Amniotic stem cell (primary cell): ENCODE results near the gene SYNJ2.
A peak's percentile ranks its signal among the peaks of the same experiment; 100 is the strongest.
"Not testable (repeated sequence)": the region's sequence is repeated elsewhere in the genome, so short reads cannot be mapped to it uniquely, and the experiment has no call there.

Source experiments
- DNase-seq: peaks from one replicate; lab custom pipeline; 2025; lab: John Stamatoyannopoulos, UW

Gene SYNJ2, protein sequence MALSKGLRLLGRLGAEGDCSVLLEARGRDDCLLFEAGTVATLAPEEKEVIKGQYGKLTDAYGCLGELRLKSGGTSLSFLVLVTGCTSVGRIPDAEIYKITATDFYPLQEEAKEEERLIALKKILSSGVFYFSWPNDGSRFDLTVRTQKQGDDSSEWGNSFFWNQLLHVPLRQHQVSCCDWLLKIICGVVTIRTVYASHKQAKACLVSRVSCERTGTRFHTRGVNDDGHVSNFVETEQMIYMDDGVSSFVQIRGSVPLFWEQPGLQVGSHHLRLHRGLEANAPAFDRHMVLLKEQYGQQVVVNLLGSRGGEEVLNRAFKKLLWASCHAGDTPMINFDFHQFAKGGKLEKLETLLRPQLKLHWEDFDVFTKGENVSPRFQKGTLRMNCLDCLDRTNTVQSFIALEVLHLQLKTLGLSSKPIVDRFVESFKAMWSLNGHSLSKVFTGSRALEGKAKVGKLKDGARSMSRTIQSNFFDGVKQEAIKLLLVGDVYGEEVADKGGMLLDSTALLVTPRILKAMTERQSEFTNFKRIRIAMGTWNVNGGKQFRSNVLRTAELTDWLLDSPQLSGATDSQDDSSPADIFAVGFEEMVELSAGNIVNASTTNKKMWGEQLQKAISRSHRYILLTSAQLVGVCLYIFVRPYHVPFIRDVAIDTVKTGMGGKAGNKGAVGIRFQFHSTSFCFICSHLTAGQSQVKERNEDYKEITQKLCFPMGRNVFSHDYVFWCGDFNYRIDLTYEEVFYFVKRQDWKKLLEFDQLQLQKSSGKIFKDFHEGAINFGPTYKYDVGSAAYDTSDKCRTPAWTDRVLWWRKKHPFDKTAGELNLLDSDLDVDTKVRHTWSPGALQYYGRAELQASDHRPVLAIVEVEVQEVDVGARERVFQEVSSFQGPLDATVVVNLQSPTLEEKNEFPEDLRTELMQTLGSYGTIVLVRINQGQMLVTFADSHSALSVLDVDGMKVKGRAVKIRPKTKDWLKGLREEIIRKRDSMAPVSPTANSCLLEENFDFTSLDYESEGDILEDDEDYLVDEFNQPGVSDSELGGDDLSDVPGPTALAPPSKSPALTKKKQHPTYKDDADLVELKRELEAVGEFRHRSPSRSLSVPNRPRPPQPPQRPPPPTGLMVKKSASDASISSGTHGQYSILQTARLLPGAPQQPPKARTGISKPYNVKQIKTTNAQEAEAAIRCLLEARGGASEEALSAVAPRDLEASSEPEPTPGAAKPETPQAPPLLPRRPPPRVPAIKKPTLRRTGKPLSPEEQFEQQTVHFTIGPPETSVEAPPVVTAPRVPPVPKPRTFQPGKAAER (N-terminal part only)

GRCh38 chr6:157981395-157982101, at the start of gene SYNJ2:
Gene SYNJ2 (plus strand): TSS chr6:157981863. CDS start chr6:157981962, 99 bp downstream.
- peak; percentile 63 for DNase-seq

GRCh38 chr6:157935786-157936185, 45.9 kb upstream of the SYNJ2 start:
- DNase-seq: no peak

DNA sequence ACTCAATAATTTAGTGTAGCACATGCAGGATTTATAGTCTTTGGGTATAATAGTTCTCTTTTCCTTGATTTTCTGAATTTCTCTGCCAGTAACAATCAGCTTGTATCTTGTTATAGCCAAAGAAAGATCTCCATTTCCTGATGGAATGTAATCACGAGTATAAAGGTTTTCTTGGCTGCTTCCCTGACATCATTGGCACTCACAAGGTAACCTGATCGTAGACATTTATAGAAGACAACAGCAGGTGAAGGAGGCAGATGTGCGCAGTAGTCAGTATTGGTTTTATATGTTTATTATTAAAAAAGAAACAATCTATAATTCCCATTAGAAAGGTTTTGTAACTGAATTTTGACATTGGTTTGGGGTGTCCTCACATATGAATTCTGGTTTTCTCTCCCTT, 44.3 kb upstream of the SYNJ2 start:
- no peak for DNase-seq

- no peak for DNase-seq
These were observed 43.7 kb upstream of the SYNJ2 start for GRCh38 chr6:157937916-157938315.

DNA sequence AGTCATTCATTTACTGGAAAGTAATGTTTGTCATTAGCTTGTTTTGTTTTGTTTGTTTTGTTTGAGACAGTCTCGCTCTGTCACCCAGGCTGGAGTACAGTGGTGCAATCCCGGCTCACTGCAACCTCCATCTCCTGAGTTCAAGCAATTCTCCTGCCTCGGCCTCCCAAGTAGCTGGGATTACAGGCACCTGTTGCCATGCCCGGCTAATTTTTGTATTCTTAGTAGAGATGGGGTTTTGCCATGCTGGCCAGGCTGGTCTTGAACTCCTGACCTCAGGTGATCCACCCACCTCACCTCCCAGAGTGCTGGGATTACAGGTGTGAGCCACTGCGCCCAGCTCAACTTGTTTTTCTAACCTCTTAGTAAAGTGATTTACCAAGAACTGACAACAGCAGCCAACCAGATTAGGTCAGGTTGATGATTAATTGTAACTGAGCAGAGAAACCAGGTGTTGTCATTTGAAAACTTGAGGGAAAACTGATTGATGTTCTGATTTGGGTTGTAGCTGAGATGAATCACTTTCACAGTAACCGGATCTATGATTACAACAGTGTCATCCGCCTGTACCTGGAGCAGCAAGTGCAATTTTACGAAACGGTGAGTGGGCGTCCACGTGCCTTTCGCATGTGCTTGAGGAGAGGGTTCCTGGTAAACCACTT, 41.2 kb upstream of the SYNJ2 start:
- DNase-seq: not testable (repeated sequence)

DNA sequence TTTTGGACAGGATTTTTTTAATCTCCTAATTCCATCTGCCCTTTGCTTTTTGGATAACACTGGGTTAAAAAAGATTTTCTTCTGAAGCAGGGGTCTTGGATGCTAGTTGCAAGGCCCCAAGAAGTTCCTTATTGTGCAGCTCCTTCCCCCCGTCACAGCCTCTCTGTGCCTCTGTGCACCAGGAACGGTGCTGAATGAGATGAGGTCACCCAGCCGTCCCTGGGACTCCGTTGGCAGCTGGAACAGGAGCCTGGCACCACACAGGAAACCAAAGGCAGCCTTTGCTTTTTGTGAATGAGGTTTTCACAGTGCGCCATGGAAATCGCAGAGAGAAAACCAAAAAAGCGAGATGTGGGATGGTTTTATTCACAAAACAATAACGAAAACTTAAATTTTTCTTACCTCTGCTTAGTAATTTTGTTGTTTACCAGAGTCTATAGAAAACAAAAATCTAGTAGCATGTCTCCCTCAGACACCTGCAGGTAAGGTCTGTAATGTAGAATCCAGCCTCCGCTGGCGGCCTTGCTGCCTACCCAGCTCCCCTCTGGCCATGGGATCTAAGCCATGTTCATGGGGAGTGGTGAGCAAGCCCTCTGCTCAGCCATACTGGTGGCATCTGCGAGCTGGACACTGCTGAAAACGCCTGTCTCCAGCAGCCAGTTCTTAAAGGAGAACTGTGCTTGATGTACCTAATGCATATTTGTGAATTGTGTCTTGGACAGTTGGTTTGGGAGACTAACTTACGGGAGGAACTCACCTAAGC, 40.4 kb upstream of the SYNJ2 start:
- no peak for DNase-seq

- no peak for DNase-seq
These were observed 39.3 kb upstream of the SYNJ2 start for GRCh38 chr6:157942351-157942750.

- DNase-seq: no peak
These were observed 38.3 kb upstream of the SYNJ2 start for GRCh38 chr6:157943249-157943963.

GRCh38 chr6:157943964-157944283, 37.7 kb upstream of the SYNJ2 start:
- no peak for DNase-seq

GRCh38 chr6:157944983-157945931, 36.4 kb upstream of the SYNJ2 start:
- no peak for DNase-seq

DNA sequence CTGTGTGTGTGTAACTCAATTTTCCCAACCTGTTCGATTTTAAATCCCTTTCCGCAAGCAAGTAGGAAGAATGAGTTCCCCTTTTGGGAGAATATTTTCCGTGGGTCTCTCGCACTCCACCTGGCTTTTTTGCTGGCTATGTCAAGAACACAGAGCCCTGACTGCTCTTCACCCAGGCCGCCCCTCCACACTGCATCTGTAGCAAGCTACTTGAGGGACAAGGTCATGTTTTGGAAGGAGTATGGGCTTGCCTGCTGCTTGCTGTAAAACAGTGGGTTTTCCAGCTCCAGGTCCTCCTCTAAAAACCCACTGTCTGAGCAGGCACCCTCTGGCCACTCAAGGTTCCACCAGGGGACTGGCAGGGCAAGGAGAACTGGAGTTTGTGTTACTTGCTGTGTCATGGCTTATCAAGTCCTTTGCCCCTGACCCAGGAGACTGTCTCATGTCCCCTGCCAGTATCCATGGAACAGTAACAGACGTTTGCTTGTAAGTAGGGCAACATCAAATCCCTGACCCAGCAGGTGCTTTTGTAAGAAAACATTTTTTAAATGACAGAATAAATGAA, 35.5 kb upstream of the SYNJ2 start:
- DNase-seq: no peak

DNA sequence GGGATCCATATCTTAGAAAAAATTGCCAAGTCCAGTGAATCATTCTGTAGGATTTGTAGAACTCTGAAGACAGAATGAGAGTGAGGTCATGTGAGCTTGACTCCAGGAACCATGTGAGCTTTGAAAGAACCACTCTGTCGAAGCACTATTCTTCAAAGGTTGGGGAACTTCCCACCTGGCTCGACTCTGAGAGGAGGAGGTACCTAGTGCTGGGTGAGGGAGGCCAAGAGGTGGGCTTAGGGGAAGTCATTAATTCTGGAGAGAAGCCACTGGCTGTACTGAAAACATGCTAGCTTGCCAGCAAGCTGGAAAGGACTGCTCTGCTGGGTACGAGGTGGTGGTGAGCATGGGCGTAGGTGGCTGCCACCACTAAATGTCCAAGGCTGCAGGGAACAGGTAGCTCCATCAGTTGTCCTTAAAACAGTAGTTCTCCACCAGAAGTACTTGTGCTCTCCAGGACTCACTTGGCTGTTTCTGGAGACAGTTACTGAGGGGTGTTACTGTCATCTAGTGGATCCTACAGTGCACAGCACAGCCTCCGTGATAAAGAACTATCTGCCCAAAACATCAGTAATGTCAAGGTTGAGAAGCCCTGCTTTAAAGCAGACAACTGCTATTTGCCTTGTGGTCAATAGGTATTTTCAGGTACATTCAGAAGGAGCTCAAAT, 34.7 kb upstream of the SYNJ2 start:
- no peak for DNase-seq

- not testable (repeated sequence) for DNase-seq
These were observed 30.8 kb upstream of the SYNJ2 start for GRCh38 chr6:157950899-157951298.

- no peak for DNase-seq
These were observed 29.8 kb upstream of the SYNJ2 start for GRCh38 chr6:157951828-157952227.

GRCh38 chr6:157952861-157953351, 28.8 kb upstream of the SYNJ2 start:
- no peak for DNase-seq

GRCh38 chr6:157953580-157954091, 28.0 kb upstream of the SYNJ2 start:
- no peak for DNase-seq
